GM12872 (cell line): ENCODE results near the gene PARVA.

ENCODE experiments used
- CTCF ChIP-seq: IDR thresholded peaks from 3 replicates; pipeline ENCODE4 v1.5.1; 2011; ENCODE audit warnings: low read depth, mild to moderate bottlenecking, low read length, moderate library complexity; ENCODE audit not compliant: insufficient read depth

The PARVA gene

DNA sequence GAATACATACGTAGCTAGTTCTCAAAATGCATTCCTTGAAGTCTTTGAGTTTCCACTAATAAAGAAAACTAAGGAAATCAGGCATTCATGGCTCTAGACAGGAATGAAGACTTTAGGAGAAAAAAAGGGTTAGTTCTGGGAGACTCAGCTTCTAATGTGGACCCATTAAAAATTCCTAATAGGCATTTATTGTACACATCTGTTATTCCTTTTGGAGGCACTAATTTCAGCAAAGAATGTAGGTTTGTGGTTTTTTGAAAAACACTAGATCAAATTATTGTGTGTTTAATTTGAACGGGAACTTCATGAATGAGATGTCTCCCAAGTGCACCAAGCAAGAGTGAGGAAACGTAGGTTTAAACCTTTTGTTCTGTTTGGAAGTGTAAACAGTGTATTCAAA lies 42.7 kb downstream of the PARVA start:
- TF ChIP-seq CTCF, result no peak

- TF ChIP-seq CTCF, result no peak
Measured at GRCh38 chr11:12420706-12421105, 43.3 kb downstream of the PARVA start.

DNA sequence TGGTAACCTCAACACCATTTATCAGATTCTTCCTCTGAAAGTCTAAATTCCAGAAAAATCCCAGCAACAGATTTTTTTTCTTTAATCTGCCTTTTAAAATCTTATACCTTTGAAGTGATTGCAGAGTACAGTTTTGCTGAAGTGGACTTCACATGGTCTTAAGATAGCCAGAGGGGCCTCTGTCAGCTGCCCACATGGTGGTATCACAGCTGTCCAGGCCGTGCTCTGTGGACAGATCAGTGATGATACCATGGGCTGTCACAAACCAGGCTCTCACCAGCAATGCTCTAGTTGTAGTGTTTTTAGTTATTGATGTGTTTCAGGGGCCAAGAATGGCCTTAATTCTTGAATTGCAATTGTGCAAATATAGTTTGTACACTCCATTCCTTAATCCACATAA lies 44.0 kb downstream of the PARVA start:
- TF ChIP-seq CTCF, result no peak

DNA sequence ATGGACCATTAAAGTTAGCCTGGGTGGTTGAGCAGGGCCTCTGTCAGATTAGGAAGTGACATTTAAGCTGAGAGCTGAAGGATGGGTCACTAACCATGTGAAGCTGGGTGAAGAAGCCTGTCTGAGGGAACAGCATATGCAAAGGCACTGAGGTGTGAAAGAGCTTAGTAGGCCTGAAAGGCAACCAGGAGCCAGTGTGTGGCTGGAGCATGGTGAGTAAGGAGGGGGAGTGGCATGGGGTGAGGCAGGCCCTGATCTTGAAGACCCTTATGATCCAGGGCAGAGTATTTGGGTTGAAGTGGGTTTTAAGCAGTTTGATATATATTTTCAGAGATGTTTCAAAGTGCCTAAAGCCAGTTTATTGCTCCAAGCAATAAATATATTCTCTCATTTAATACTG lies 48.8 kb downstream of the PARVA start:
- TF ChIP-seq CTCF, result no peak

GRCh38 chr11:12429155-12429554 lies 51.8 kb downstream of the PARVA start:
- TF ChIP-seq CTCF, result no peak

GRCh38 chr11:12430351-12430750 lies 53.0 kb downstream of the PARVA start:
- no peak for TF ChIP-seq CTCF

GRCh38 chr11:12430954-12431595 lies 53.7 kb downstream of the PARVA start:
- no peak for TF ChIP-seq CTCF
